ENCODE measurements around the gene C1orf210.

The C1orf210 gene

DNA sequence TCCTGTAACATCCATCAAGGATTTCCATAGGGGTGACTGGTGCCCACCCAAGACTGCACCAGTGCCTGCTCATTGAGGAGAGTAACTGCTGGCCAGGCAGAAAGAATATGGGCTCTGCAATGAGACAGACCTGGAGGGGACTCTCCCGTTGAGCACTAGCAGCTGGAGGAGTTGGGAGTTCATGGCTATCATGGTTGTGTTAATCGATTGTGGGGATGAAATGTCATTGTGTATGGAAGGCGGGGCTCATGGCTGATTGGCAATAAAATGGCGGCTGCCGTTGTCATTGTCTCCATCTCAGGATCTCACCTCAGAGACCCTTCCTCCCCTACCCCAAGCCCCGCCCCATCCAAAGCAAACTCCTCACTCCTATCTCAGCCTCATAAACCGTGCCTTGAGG, 11.7 kb downstream of the C1orf210 start:
- no peak for DNase-seq (ENCODE audit: low read depth)

DNA sequence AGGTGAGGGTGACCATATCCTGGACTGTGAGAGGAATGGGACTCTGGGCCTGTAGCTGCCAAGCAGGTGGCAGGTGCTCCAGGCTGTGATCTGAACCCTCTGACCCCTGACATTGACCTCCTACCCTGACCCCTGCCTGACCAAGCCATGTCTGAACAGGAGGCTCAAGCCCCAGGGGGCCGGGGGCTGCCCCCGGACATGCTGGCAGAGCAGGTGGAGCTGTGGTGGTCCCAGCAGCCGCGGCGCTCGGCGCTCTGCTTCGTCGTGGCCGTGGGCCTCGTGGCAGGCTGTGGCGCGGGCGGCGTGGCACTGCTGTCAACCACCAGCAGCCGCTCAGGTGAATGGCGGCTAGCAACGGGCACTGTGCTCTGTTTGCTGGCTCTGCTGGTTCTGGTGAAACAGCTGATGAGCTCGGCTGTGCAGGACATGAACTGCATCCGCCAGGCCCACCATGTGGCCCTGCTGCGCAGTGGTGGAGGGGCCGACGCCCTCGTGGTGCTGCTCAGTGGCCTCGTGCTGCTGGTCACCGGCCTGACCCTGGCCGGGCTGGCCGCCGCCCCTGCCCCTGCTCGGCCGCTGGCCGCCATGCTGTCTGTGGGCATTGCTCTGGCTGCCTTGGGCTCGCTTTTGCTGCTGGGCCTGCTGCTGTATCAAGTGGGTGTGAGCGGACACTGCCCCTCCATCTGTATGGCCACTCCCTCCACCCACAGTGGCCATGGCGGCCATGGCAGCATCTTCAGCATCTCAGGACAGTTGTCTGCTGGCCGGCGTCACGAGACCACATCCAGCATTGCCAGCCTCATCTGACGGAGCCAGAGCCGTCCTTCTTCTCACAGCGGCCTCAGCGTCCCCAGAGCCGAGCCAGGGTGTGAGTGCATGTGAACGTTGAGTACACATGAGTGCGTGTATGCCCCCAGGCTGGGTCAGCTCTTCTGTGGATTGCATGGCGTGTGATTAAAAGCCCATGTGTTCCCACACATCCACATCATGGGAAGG, 12.5 kb downstream of the C1orf210 start:
- no peak for DNase-seq (ENCODE audit: low read depth)

DNA sequence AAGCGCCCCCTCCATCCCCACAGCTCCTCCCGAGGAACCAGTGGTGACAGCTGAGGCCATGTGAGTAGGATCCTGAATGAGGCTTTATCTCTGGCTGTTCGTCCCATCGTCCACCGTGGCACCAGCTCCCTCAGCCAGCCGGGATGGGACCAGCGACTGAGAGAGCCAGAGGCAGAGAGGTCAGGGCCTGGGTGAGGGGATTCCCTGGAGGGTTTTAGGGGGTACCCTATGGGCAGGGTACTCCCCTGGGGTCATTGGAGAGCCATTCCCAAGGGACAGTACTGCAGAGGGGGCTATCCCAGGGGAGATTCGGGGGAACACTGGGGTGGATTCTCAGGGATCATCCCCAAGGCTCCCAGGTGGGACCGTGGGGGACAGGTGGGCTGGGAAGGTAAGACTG, 13.2 kb downstream of the C1orf210 start:
- DNase-seq (ENCODE audit: low read depth) = no peak

DNA sequence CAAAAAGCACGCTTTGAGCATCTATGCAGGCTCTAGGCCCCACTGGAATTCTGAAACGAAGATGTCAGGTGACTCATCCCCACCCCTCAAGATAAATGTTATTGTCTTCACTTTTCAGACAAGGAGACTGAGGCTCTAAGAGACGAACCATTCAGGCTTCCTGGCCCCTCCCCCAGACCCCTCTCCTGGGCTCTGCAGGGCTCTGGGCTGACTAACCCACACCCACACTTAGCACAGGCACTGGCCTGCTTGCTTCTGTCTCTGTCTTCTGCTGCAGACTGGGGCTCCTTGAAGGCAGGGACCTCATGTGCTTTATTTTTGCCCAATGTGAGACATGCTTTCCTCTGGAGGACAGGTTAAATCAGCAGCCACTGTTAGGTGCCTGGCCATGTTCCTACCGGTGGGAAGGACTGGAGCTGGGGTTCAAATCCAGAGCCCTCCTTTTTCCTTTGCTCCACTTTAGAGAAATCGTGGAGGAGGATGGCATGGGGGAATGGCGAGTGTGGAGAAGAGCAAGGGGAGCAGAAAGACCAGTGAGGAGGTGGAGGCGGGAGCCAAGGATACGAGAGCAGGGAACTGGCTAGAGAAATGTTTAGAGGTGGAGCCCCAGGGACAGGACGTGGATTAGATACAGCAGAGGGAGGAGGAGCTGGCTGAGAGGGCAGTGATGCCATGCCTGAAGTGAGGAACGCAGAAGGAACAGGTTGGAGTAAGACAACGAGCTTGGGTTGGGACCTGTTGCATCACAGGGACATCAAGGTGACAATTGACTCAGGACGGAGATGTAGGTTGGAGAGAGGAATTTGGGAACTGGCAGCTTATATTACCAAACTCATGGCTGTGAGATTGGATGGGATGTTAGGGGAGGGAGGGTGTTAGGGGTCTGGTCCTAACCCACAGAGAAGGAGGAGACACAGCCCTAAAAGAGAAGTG, 13.9 kb downstream of the C1orf210 start:
- no peak for DNase-seq (ENCODE audit: low read depth)

DNA sequence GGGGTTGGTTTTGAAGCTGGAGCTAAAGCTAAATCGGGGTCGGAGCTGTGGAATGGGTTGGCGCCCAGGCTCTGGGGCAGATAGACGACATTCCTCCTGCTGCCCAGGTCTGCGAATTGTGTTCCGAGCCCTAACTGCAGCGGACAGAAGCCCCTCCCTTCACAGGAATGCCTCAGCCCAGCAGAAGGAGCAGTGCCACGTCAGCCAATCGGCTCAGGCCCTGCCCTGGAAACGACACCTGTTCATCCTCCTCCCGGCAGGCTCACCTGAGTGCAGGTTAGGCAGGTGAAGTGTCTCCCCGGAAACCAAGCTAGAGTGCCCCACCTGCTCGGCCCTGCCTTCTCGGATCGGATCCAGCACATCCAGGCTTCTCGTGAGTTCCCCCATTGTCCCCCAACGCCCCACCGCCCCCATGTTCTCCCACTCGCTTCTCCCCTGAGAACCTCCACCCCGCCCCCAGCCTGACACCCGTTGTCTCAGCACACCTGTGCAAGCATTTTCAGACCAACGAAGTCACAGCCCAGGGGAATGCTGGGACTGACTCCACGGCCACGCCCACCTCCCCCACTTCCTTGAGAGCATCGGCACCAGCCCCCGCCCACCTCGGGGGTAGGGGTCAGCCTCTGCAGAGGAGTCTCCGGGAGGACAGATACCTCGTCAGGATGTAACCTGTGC, 14.8 kb downstream of the C1orf210 start:
- no peak for DNase-seq (ENCODE audit: low read depth)

DNA sequence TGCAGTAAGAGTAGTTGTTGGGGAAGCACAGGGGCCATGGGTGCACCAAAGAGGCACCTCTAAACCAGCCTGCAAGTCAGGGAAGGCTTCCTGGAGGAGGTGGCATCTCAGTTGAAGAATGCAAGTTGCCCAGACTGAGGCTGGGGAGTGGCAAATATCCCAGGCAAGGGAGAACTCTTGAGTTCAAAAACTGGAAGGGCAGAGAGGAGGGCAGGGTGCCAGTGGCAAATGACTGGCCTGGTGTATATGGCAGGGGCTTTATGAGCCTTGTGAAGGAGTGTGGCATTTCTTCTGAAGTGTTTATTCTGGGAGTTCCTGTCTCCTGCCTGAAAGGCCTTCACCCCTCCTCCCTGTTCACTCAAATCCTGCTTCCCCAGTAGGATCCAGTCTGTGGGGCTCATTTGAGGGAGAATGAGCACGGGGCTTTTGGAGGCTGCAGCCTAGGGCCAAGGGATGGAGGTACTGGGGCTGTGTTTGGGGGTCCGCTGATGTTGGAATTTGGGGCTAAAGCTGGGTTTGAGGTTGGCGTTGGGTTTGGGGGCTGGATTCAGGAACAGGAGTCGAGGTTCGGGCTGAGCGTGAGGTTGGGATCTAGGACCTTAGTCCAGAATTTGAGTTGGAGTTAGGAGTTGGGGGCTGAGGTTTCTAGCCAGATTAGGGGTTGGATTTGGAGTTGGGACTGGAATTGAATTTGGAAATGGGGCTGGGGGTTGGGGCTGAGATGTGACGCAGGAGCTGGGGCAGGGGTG, 15.6 kb downstream of the C1orf210 start, which contains the start of gene TMEM125:
TSS of gene TMEM125 (plus strand) at position 357 of the 749 bp plus-strand sequence. CDS start 2,740 bp downstream, outside the sequence.
- no peak for DNase-seq (ENCODE audit: low read depth)

DNA sequence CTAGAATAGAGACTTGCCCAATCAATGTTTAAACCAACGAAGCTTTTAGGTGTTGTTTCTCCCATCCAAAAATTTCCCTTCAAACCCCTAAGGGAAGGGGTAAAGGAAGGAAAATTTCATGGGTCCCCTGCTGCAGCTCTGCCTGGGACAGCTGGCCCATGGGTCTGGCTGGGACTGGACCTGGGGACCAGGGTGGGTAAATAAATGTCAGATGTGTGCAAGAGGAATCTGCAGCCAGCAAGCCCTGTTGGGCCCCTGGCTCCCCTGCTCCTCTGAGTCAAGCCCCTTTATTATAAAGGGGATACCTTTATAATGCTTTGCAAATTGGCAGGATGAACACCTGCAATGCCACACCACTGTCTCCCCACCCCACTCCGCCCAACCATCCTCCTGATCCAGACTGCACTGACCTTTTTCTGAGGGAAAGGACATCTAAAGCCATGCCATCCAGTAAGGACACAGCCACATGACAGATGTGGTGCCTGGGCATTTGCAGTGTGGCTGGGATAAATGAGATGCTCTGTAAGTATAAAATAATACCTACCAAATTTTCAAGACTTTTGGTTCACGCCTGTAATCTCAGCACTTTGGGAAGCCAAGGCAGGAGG, 17.5 kb downstream of the C1orf210 start:
- no peak for DNase-seq (ENCODE audit: low read depth)

DNA sequence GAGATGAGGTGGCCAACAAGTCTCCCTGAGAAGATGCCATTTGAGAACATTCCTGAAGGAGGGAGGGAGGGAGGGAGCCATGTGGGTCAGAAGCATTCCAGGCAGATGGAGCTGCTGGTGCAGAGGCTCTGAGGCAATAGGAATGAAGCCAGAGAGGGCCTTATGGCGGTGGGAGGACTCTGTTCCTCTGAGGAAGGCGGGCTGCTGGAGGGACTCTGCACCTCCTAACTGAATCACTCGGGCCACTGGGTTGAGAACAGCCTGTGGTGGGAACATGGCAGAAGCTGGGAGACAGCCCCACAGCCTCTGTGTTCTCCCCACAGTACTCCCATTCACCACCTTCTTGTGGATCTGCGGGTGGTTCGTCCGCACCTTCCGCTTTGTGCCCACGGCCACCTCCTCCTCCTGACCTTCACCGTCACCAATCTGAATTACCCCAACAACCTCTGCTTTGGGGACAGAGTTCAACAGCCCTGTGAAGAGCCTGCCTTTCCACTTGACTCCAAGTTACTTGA, 18.0 kb downstream of the C1orf210 start:
- DNase-seq (ENCODE audit: low read depth) = peak; percentile 9

DNA sequence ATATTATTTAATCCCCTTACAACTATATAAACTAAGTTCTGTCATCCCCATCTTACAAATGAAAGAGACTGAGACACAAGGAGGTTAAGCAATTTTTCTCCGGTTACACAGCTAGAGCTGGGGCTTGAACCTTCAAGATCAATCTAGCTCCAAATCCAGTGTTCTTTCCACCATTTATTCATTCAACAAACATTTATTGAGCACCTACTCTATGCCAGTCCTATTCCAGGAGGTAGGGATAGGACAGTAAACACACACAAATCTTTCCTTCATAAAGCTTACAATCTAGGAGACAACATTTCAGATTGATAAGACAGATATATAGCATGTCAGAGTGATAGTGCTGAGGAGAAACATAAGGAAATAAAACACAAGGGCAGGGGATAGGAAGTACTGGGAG, 18.5 kb downstream of the C1orf210 start:
- DNase-seq (ENCODE audit: low read depth) = no peak

DNA sequence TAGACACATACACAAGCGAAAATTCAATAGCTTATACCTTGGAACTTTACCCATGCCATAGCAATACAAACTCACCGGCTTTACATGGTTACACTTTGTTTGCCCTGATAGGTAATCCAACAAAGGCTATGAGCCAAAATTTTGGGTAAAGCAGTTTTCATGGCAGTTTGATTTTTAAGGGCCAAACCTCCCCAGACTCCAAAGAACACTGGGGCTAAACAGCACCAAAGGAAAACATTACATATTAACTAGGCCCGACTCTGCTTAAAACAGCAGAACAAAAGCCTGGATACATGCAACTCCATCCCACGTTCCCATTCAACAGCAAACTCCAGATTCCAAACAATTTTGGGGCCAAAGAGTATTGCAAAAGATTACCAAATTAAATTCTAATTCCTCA, 19.9 kb downstream of the C1orf210 start:
- DNase-seq (ENCODE audit: low read depth) = no peak

DNA sequence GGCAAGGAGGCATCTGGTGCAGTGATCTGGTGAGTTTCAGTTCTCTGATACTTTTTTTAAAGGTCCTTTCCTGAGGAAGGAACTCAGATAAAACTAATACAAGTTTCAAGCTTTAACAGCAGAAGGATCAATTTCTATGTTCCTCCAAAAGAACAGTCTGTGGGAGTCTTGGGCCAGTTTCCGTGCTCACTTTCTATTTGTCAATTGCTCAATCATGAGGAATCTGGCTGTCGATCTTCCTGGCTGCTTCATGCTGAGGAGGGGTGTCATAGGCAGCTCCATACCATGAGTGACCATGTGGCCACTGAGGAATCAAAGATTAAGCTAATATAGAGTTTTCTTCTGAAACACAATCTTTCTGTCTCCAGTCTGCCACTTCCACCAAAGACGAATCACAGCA, 27.0 kb downstream of the C1orf210 start:
- no peak for DNase-seq (ENCODE audit: low read depth)

DNA sequence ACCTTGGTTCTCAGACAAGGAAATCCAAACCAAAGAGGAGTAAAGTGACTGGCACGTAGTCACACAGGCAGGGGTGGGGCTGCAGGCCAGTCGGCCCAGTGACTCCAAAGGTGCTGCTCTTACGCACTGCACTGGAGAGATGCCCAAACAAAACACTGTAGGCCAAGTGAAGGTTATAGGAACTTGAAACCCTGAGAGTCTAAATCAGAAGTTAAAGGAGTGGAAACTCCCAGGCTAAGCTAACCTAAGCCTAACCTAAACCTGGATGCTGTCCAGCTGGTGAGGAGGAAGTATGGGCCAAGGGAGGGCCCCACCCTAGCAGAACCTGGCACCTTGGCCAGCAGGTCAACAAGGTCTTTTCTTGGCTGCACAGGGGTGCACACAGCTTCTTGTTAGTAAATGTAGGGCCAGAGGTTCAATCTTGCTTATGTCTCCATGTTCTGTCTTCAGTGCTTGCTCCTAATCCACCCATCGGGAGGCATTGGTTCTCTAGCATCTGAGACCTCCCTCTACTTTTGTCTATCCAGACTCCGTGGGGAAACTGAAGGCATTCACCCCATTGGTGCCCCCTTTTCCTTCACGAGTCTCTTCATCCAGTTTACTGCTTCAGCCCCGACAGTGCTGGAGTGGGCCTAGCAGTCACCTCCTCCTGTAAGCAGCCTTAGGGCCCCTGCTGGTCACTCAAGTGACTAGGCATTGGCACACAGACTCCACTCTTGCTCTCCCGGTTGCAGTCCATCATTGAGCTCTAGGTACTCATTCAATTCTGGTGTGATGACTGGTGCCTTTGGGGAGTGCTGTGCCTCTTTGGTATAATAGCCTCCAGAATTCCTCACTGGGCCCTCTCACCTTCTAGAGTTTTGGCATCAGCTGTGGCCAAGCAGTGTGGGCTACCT, 28.5 kb downstream of the C1orf210 start:
- no peak for DNase-seq (ENCODE audit: low read depth)

DNA sequence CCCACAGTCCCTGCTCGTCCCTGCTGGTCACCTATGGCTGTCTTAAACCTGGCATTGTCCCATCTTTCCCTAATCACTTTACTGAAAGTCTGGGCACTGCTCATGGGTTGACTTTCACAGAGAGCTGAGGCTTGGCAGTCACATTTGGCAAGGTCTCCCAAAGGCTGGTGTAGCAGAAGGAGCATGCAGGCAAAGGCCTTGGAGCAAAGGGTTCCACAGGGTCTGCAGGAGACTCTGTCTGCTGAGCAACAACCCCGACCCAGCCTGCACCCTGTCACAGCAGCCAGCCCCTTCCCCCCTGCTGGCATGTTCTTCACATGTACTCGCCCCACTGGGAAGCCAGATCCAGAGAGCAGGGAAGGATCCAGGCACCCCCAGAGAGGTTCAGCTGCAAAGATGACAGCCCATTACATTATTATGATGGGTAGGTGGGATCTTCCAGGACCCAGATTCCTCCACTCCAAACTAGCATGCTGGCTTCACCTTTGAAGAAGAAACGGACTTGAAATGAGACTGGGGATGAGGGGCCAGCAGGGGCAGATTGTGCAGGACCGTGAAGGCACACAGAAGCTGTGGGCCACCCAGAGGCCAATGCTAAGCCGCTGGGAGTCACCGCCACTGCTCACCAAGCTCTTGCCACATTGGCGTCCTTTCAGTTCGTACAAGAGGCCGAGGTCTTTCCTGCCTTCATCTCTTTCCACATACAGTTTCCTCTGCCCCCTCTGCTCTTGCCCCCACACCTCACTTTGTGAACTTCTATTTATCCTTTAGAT, 29.8 kb downstream of the C1orf210 start:
- no peak for DNase-seq (ENCODE audit: low read depth)

DNA sequence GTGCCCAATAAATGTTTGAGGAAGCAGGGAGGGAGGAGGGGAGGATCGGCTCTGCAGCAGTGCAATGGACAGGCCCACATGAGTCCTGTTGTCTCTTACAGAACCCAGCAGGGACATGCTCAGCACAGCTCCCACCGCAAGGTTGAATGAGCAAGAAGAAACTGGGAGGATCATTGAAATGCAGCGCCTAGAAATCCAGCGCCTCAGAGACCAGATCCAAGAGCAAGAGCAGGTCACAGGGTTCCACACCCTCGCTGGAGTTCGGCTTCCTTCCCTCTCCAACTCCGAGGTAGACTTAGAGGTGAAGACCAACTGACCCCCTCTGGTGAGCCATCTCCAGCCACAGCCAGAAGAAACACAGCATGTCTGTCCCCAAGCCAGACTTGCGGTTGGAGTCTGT, 31.5 kb downstream of the C1orf210 start:
- no peak for DNase-seq (ENCODE audit: low read depth)

DNA sequence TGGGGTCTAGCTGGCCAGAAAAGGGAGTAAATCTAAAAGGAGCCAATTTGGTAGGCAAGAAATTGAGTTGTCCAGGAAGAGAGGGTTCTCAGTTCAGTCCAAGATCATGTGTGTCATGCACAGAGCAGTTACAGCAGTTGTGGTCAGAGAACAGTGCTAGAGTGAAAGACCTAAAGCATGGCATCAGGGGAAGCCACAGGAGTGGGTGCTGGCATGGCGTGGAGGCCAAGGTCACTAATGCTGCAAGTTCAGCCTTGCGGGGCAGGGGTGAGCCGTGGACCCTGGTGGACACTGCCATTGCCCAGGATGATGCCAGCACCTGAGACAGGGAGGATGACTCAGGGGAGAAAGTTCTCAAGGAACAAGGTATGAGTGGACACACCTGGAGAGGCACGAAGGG, 32.2 kb downstream of the C1orf210 start:
- no peak for DNase-seq (ENCODE audit: low read depth)

DNA sequence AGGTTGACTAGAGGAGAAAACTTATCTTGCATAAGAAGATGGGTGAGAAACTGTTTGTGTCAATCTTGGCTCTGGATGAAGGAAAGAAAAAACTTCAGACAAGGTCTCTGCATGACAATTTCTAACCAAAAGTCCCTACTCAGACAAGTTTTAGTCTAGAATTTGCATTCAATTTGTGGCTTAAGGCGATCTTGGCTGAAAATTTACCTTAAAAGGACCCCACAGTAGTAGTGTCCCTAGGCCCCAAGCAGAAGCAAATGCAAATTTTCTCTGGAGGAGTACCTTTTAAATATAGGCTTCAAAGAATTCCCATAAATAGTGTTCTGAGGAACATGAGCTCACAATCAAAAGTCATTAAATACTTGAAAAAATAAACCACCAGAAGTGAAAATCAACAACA, 33.2 kb downstream of the C1orf210 start:
- no peak for DNase-seq (ENCODE audit: low read depth)

DNA sequence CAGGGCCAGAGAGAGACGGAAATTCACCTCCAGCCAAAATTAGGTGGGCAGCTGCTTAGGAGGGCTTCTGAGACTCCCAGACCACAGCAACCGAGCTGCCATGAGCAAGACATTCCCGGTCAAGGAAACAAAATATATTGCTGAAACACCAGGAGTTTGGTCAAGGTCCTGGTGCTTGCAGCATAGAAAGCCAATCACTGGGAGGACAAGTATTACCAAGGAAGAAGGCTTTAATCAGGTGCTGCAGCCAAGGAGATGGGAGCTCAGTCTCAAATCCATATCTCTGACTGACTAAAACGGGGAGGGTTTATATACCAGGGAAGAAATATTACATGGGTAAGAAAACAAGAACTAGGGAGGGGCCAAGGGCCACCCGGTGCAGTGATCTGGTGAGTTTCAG, 34.4 kb downstream of the C1orf210 start:
- DNase-seq (ENCODE audit: low read depth) = no peak

DNA sequence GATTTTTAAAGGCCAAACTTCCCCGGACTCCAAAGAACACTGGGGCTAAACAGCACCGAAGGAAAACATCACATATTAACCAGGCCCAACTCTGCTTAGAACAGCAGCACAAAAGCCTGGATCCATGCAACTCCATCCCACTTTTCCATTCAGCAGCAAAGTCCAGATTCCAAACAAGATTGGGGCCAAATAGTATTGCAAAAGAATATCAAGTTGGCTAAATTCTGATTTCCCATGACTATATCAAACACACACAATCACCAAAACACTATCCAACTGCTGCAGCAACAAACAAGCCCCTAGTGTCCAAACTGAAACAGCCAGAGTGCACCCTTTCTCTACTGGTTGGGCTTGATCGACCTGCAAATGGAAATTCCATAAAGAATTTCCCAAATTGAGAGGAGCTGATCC, 35.0 kb downstream of the C1orf210 start:
- DNase-seq (ENCODE audit: low read depth) = no peak

Data from stromal cell of bone marrow (primary cell).